ENCODE data around the gene FOXF1.
A peak's percentile ranks its signal among the peaks of the same experiment; 100 is the strongest.

The FOXF1 gene

DNA sequence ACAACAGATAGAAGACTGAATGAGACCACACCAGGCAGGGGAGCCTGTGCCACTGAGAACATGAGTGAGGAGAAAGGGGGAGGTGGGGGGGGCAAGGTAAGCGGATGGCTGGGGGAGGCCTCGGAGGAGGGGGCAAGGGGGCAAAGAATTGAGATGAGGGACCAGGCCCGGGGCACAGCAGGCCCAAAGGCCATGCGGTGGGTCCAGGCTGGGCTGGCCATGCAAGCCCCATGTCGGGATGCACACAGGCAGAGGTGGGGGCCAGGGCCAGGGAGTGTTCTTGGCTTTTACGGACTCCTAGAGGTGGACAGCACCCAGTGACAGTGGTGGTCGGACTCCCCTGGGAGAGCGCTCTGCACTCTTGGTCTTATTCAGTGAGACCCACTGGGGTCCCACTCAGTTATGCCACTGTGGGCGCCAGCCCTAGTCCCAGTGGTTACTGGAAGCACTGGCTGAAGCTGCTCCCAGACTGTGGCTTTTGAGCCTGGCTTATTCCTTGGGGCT lies 49.5 kb downstream of the FOXF1 start:
- Histone ChIP-seq H3K27me3 (replicated peaks) (no peaks in the 10 kb centered on the region), H3K27ac (no peak overlapping the region), H3K36me3 (replicated peaks) (no peaks in the 10 kb centered on the region), H3K4me3 (ENCODE audit: low read depth, low read length) (no peak overlapping the region)
- TF ChIP-seq, protein P1, sequence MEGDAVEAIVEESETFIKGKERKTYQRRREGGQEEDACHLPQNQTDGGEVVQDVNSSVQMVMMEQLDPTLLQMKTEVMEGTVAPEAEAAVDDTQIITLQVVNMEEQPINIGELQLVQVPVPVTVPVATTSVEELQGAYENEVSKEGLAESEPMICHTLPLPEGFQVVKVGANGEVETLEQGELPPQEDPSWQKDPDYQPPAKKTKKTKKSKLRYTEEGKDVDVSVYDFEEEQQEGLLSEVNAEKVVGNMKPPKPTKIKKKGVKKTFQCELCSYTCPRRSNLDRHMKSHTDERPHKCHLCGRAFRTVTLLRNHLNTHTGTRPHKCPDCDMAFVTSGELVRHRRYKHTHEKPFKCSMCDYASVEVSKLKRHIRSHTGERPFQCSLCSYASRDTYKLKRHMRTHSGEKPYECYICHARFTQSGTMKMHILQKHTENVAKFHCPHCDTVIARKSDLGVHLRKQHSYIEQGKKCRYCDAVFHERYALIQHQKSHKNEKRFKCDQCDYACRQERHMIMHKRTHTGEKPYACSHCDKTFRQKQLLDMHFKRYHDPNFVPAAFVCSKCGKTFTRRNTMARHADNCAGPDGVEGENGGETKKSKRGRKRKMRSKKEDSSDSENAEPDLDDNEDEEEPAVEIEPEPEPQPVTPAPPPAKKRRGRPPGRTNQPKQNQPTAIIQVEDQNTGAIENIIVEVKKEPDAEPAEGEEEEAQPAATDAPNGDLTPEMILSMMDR (IDR thresholded peaks at IDR 0.05; ENCODE audit: low read depth, low read length, missing control alignments) = no peak
- no peak for DNase-seq
- in situ Hi-C loops (cut with HindIII; ENCODE audit: low pct_ligation_motif_present, low sequenced_read_pairs) = loop anchor here (25.0 kb wide), 1 partner anchor 727 kb away; no protein-coding TSS in a partner anchor

DNA sequence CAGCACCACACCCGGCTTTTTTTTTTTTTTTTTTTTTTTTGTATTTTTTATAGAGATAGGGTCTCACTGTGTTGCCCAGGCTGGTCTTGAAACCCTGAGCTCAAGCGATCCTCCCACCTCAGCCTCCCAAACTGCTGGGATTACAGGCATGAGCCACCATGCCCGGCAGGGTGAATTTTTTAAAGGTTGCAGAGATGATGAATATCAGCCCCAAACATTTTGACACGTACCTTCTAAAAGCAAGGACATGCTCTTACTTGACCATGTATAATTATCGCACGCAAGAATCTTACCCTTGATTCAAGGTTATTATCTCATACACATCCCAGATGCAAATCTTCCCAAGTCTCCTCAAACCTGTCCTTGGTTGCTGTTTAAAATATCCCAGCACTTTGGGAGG lies 52.0 kb downstream of the FOXF1 start:
- Histone ChIP-seq H3K27ac (no peak overlapping the region), H3K27me3 (replicated peaks) (no peaks in the 10 kb centered on the region), H3K36me3 (replicated peaks) (no peaks in the 10 kb centered on the region), H3K4me3 (ENCODE audit: low read depth, low read length) (no peak overlapping the region)
- TF ChIP-seq, protein P1 (IDR thresholded peaks at IDR 0.05; ENCODE audit: low read depth, low read length, missing control alignments) = no peak
- DNase-seq = no peak
- in situ Hi-C loops (cut with HindIII; ENCODE audit: low pct_ligation_motif_present, low sequenced_read_pairs) = loop anchor here (25.0 kb wide), 1 partner anchor 725 kb away; no protein-coding TSS in a partner anchor

DNA sequence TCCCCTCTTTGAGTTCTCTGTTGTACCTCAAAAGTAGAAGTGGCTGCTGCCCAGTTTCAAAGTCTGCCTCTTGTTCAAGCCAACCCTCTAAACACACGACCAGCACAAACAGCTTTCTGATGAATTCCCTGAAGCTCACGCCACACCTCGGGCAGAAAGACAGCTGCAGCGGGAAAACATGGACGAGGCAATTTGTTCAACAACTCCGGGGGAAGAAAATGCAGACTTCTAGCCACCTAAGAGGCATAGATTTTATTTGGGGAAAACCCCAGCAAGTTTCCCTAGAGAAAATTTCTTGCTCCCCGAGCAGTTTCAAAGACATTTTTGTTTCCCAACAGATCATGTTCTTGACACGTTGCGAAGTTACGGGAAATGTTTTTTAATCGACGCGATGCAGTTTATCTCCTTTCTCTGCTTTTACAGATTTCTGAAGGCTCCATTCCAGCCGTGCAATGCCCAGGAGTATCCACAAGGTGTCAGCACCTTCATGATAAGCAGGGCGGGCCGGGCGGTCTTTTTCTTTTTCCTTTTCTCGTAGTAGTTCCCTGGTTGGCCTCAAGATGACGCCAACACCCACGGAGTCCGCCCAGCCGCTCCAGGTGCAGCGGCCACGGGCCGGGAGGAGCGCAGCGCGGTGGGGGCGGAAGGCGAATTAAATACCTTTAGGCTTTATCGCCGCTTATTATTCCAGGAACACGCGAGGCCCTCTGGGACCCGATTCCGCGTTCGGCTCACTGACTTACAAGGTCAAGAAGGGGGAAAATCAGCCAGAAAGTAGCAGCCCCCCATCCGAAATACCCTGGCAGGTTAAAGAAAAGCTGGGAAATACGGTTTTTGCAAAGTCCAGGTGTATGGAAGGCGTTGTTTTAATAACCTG lies 53.4 kb downstream of the FOXF1 start:
- peak overlapping the region; percentile 22 for H3K27ac ChIP-seq
- peak overlapping the region; percentile 55 for H3K4me3 ChIP-seq (ENCODE audit: low read depth, low read length)
- H3K27me3 ChIP-seq (replicated peaks) = no peaks in the 10 kb centered on the region
- peak; percentile 94 for DNase-seq
- in situ Hi-C loops (cut with HindIII; ENCODE audit: low pct_ligation_motif_present, low sequenced_read_pairs) = loop anchor here (25.0 kb wide), 1 partner anchor 724 kb away; no protein-coding TSS in a partner anchor
- H3K36me3 ChIP-seq (replicated peaks) = peaks cover 13% of the 10 kb centered on the region
- TF ChIP-seq, protein P1 (IDR thresholded peaks at IDR 0.05; ENCODE audit: low read depth, low read length, missing control alignments) = peak; percentile 100

All from brain microvascular endothelial cell (primary cell).